ENCODE data around the gene ZFAND6.

Gene ZFAND6

DNA sequence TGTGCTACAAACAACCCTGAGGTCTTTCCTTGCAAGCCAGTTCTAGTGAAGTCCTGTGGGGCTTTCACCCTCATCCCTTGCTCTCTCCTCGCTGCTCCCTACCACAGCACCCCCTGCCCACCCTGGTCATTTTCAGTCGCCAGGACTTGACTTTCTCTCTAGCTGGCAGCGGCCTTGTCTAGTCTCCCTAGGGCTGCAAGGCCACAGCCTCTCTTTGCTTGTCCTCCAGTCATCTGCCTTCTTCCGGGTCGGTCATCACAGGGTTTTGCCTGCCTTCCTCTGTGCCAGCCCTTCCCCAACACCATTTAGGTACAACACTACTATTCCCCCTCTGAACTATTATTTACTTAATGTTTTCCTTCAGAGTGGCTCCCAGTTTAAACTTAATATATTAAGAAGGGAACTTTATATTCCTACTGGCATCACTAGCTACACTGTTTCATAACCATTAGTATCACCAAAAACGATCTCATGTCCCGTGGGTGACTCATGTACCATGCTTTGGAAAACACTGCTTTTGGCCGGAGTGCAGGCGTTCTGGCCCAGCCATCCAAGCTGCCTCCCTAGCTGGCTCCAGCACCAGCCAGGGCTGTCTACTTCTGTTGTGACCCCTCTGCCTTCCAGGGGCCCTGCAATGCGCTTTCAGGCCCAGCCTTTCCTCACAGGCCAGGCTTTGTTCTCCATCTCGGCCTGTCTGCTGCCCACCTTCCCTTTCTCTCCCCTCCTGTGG, 114.7 kb downstream of the ZFAND6 start:
- Mint-ChIP-seq H3K27ac (no peak overlapping the region), H3K4me3 (no peak overlapping the region), H3K9me3 (no peaks in the 10 kb centered on the region), H3K4me1 (ENCODE audit: low read depth in 2 of 2) (no peaks in the 10 kb centered on the region), H3K36me3 (ENCODE audit: insufficient read depth) (no peaks in the 10 kb centered on the region), H3K27me3 (no peaks in the 10 kb centered on the region)
- ATAC-seq (replicated peaks), result no peak
- no peak for DNase-seq

- ATAC-seq (replicated peaks) (no peak), DNase-seq (no peak)
- H3K27me3 Mint-ChIP-seq, result no peaks in the 10 kb centered on the region
- no peaks in the 10 kb centered on the region for H3K9me3 Mint-ChIP-seq
- no peaks in the 10 kb centered on the region for H3K4me1 Mint-ChIP-seq (ENCODE audit: low read depth in 2 of 2)
- no peaks in the 10 kb centered on the region for H3K36me3 Mint-ChIP-seq (ENCODE audit: insufficient read depth)
- H3K27ac Mint-ChIP-seq, result no peak overlapping the region
- no peak overlapping the region for H3K4me3 Mint-ChIP-seq
Observed at GRCh38 chr15:80175436-80175835, 116.0 kb downstream of the ZFAND6 start.

GRCh38 chr15:80176443-80176842, 117.0 kb downstream of the ZFAND6 start:
- Mint-ChIP-seq H3K4me1 (ENCODE audit: low read depth in 2 of 2) (no peaks in the 10 kb centered on the region), H3K27me3 (no peaks in the 10 kb centered on the region), H3K4me3 (no peak overlapping the region), H3K36me3 (ENCODE audit: insufficient read depth) (no peaks in the 10 kb centered on the region), H3K9me3 (no peaks in the 10 kb centered on the region), H3K27ac (no peak overlapping the region)
- ATAC-seq (replicated peaks) (no peak), DNase-seq (no peak)

GRCh38 chr15:80177156-80177555, 117.7 kb downstream of the ZFAND6 start:
- ATAC-seq (replicated peaks) (no peak), DNase-seq (no peak)
- Mint-ChIP-seq H3K27ac (no peak overlapping the region), H3K4me1 (ENCODE audit: low read depth in 2 of 2) (no peaks in the 10 kb centered on the region), H3K9me3 (no peaks in the 10 kb centered on the region), H3K36me3 (ENCODE audit: insufficient read depth) (no peaks in the 10 kb centered on the region), H3K4me3 (no peak overlapping the region), H3K27me3 (no peaks in the 10 kb centered on the region)

GRCh38 chr15:80179025-80179759, 119.7 kb downstream of the ZFAND6 start:
- Mint-ChIP-seq H3K36me3 (ENCODE audit: insufficient read depth) (no peaks in the 10 kb centered on the region), H3K27ac (no peak overlapping the region), H3K4me1 (ENCODE audit: low read depth in 2 of 2) (no peaks in the 10 kb centered on the region), H3K27me3 (no peaks in the 10 kb centered on the region), H3K9me3 (no peaks in the 10 kb centered on the region), H3K4me3 (no peak overlapping the region)
- no peak for ATAC-seq (replicated peaks)
- DNase-seq, result no peak

DNA sequence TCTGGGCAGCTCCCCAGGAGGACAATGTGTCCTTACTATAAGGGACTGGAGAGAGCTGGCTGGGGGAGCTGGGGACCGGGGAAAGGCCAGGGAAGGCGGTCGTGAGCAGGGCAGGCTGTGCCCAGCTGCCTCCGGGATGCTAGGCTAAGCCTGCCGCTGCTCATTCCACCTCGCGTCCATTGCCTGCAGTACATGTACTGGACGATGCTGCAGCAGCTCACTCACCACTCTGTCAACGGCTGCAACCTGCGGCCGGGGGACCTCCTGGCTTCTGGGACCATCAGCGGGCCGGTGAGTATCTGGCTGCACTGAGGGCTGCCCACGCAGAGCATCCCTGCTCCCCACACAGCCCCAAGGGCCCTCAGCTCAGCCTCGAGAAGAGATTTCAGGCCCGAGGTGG, 120.5 kb downstream of the ZFAND6 start:
- Mint-ChIP-seq H3K27me3 (no peaks in the 10 kb centered on the region), H3K4me3 (no peak overlapping the region), H3K4me1 (ENCODE audit: low read depth in 2 of 2) (no peaks in the 10 kb centered on the region), H3K9me3 (no peaks in the 10 kb centered on the region), H3K27ac (no peak overlapping the region), H3K36me3 (ENCODE audit: insufficient read depth) (no peaks in the 10 kb centered on the region)
- DNase-seq (no peak), ATAC-seq (replicated peaks) (no peak)

- Mint-ChIP-seq H3K36me3 (ENCODE audit: insufficient read depth) (no peaks in the 10 kb centered on the region), H3K27me3 (no peaks in the 10 kb centered on the region), H3K27ac (no peak overlapping the region), H3K9me3 (no peaks in the 10 kb centered on the region), H3K4me3 (no peak overlapping the region), H3K4me1 (ENCODE audit: low read depth in 2 of 2) (no peaks in the 10 kb centered on the region)
- DNase-seq (no peak), ATAC-seq (replicated peaks) (no peak)
Observed at GRCh38 chr15:80180468-80180867, 121.0 kb downstream of the ZFAND6 start.

GRCh38 chr15:80180986-80181385, 121.5 kb downstream of the ZFAND6 start:
- no peaks in the 10 kb centered on the region for H3K27me3 Mint-ChIP-seq
- H3K36me3 Mint-ChIP-seq (ENCODE audit: insufficient read depth), result no peaks in the 10 kb centered on the region
- H3K4me1 Mint-ChIP-seq (ENCODE audit: low read depth in 2 of 2), result no peaks in the 10 kb centered on the region
- ATAC-seq (replicated peaks), result no peak
- H3K4me3 Mint-ChIP-seq, result no peak overlapping the region
- no peak overlapping the region for H3K27ac Mint-ChIP-seq
- DNase-seq, result no peak
- no peaks in the 10 kb centered on the region for H3K9me3 Mint-ChIP-seq

DNA sequence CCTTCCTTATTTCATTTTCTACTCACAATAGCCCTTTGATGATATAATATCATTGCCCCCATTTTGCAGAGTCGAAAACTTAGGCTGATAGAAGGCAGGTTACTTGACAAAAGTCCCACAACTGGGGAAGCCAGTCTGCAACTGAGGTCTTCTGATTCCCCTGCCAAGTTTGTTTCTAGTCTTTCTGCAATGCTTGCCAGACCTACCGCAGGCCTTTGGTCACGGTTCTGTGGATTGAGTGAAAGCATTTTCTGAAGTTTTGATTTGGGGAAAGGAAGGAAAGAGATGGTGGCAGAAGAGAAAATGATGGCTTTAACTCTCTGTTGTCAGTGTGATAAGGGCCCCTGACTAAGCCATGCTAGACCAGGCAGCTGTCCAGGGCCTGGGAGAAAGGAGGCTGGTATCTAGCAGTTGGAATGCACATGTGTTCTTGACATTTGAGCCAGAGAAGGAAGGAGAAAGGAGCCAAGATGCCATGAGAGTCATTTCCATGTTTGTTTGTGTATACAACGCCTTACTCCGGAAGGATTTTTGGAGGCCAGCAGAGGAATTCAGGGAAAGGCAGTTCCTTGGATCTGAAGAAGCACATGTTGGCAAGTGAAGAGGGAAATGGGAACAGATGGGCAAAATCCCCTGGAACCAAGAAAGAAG, 123.3 kb downstream of the ZFAND6 start:
- no peak overlapping the region for H3K27ac Mint-ChIP-seq

GRCh38 chr15:80183306-80183705, 123.8 kb downstream of the ZFAND6 start:
- H3K4me1 Mint-ChIP-seq (ENCODE audit: low read depth in 2 of 2), result no peaks in the 10 kb centered on the region
- H3K9me3 Mint-ChIP-seq, result no peaks in the 10 kb centered on the region
- no peak overlapping the region for H3K27ac Mint-ChIP-seq
- H3K27me3 Mint-ChIP-seq, result no peaks in the 10 kb centered on the region
- no peak overlapping the region for H3K4me3 Mint-ChIP-seq
- H3K36me3 Mint-ChIP-seq (ENCODE audit: insufficient read depth), result no peaks in the 10 kb centered on the region
- no peak for DNase-seq
- ATAC-seq (replicated peaks), result no peak

More for the DNA sequence above, 123.3 kb downstream of the ZFAND6 start:
- H3K4me3 Mint-ChIP-seq, result no peak overlapping the region
- H3K9me3 Mint-ChIP-seq, result no peaks in the 10 kb centered on the region
- H3K36me3 Mint-ChIP-seq (ENCODE audit: insufficient read depth), result no peaks in the 10 kb centered on the region
- DNase-seq, result no peak
- ATAC-seq (replicated peaks), result no peak
- no peaks in the 10 kb centered on the region for H3K4me1 Mint-ChIP-seq (ENCODE audit: low read depth in 2 of 2)
- no peaks in the 10 kb centered on the region for H3K27me3 Mint-ChIP-seq

DNA sequence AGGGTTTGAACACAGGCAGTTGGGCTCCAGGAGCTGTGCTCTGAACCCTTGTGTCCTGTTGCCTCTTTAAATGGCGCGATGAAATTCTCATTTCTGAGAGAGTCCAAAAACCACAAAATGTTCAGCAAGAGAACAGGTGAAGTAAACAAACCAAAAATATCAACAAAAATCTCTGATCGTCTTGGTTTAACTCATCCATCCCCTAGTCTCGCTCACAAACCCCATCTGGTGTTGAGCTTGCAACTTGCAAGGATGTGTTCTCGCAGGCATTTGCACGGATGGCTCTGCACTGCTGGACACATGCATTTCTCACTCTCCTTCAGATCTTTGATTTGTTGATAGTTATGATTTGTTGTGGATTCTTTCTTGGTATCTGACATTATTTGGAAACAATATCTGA, 124.4 kb downstream of the ZFAND6 start:
- Mint-ChIP-seq H3K36me3 (ENCODE audit: insufficient read depth) (no peaks in the 10 kb centered on the region), H3K9me3 (no peaks in the 10 kb centered on the region), H3K27ac (no peak overlapping the region), H3K4me3 (no peak overlapping the region), H3K27me3 (no peaks in the 10 kb centered on the region), H3K4me1 (ENCODE audit: low read depth in 2 of 2) (no peaks in the 10 kb centered on the region)
- ATAC-seq (replicated peaks) (no peak), DNase-seq (no peak)

GRCh38 chr15:80184554-80184953, 125.1 kb downstream of the ZFAND6 start:
- Mint-ChIP-seq H3K27me3 (no peaks in the 10 kb centered on the region), H3K9me3 (no peaks in the 10 kb centered on the region), H3K4me3 (no peak overlapping the region), H3K4me1 (ENCODE audit: low read depth in 2 of 2) (no peaks in the 10 kb centered on the region), H3K27ac (no peak overlapping the region), H3K36me3 (ENCODE audit: insufficient read depth) (no peaks in the 10 kb centered on the region)
- DNase-seq (no peak), ATAC-seq (replicated peaks) (no peak)

- Mint-ChIP-seq H3K9me3 (no peaks in the 10 kb centered on the region), H3K4me1 (ENCODE audit: low read depth in 2 of 2) (no peaks in the 10 kb centered on the region), H3K36me3 (ENCODE audit: insufficient read depth) (no peaks in the 10 kb centered on the region), H3K4me3 (no peak overlapping the region), H3K27ac (peak overlapping the region in 1 of 2 donors; percentile 30), H3K27me3 (no peaks in the 10 kb centered on the region)
- ATAC-seq (replicated peaks), result no peak
- no peak for DNase-seq
Observed at GRCh38 chr15:80185152-80185551, 125.7 kb downstream of the ZFAND6 start.

DNA sequence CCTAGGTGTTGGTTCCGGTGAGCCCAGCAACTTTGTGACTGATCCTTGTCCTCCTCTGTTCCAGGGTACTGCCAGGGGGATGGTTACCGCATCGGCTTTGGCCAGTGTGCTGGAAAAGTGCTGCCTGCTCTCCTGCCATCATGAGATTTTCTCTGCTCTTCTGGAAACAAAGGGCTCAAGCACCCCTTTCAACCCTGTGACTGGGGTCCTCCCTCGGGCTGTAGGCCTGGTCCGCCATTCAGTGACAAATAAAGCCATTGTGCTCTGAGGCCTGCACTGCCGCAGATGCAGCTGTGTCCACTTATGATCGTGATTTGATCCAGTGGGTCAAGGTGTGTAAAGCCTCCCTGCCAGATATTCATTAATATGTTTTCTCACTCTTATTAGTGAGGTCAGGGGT, 126.6 kb downstream of the ZFAND6 start:
- H3K27me3 Mint-ChIP-seq, result no peaks in the 10 kb centered on the region
- no peaks in the 10 kb centered on the region for H3K36me3 Mint-ChIP-seq (ENCODE audit: insufficient read depth)
- H3K27ac Mint-ChIP-seq, result no peak overlapping the region
- H3K4me1 Mint-ChIP-seq (ENCODE audit: low read depth in 2 of 2), result no peaks in the 10 kb centered on the region
- no peak overlapping the region for H3K4me3 Mint-ChIP-seq
- DNase-seq (no peak), ATAC-seq (replicated peaks) (no peak)
- H3K9me3 Mint-ChIP-seq, result no peaks in the 10 kb centered on the region
